ENCODE data around the gene SRP68. TPM values are rescaled to one million over a fixed set of nuclear protein-coding genes. Genes with fewer than 3 reads are reported as not detected.
A peak's percentile ranks its signal among the peaks of the same experiment; 100 is the strongest.

Gene SRP68
- total RNA-seq, 6 experiments from 2014 or later, result 95.3 to 104 (median 100.0) TPM

DNA sequence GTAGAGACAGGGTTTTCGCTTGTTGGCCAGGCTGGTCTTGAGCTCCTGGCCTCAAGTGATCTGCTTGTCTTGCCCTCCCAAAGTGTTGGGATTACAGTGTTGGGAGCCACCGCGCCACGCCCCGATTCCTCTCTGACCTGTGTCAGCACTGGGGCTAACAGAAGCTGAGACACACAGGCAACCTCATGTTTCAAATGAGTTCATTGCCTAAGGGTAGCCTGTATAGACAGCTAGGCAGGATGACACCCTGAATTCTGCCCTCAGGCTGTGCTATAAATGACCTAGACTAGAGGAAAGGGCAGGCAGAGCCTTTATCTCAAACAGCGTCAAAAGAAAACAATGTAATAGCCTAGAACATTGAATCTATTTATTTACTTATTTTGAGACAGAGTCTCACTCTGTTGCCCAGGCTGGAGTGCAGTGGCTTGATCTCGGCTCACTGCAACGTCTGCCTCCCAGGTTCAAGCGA is 74.0 kb downstream of the SRP68 start:
- Mint-ChIP-seq H3K27ac (no peak overlapping the region; the same call in 1 of the 2 replicates), H3K36me3 (ENCODE audit: low read depth) (no peaks in the 10 kb centered on the region), H3K4me1 (ENCODE audit: low read depth) (peaks cover 22% of the 10 kb centered on the region), H3K27me3 (ENCODE audit: insufficient read depth) (peaks cover 3% of the 10 kb centered on the region), H3K9me3 (no peaks in the 10 kb centered on the region), H3K4me3 (no peak overlapping the region)
- peak; percentile 28 for DNase-seq
- no peak for TF ChIP-seq CTCF (IDR thresholded peaks at IDR 0.05)

GRCh38 chr17:75996665-75997590 is 75.4 kb downstream of the SRP68 start:
- Mint-ChIP-seq H3K9me3 (no peaks in the 10 kb centered on the region), H3K27ac (peak overlapping the region; percentile 70)

GRCh38 chr17:75995385-75995925 is 76.9 kb downstream of the SRP68 start:
- peaks cover 22% of the 10 kb centered on the region for H3K4me1 Mint-ChIP-seq (ENCODE audit: low read depth)
- H3K36me3 Mint-ChIP-seq (ENCODE audit: low read depth), result 0 out of 2 replicates have a peak, but pooled peaks cover 5% of the 10 kb centered on the region
- peaks cover 3% of the 10 kb centered on the region for H3K27me3 Mint-ChIP-seq (ENCODE audit: insufficient read depth)
- no peak for TF ChIP-seq CTCF (IDR thresholded peaks at IDR 0.05)
- no peak for DNase-seq
- H3K4me3 Mint-ChIP-seq, result no peak overlapping the region
- no peak overlapping the region for H3K27ac Mint-ChIP-seq
- no peaks in the 10 kb centered on the region for H3K9me3 Mint-ChIP-seq

More at GRCh38 chr17:75996665-75997590, 75.4 kb downstream of the SRP68 start:
- no peak for TF ChIP-seq CTCF (IDR thresholded peaks at IDR 0.05)
- peak; percentile 11 for DNase-seq
- Mint-ChIP-seq H3K4me1 (ENCODE audit: low read depth) (peaks cover 22% of the 10 kb centered on the region), H3K36me3 (ENCODE audit: low read depth) (0 out of 2 replicates have a peak, but pooled peaks cover 5% of the 10 kb centered on the region), H3K4me3 (peak overlapping the region; percentile 7), H3K27me3 (ENCODE audit: insufficient read depth) (peaks cover 3% of the 10 kb centered on the region)

- DNase-seq, result no peak
- no peak overlapping the region for H3K4me3 Mint-ChIP-seq
- peaks cover 3% of the 10 kb centered on the region for H3K27me3 Mint-ChIP-seq (ENCODE audit: insufficient read depth)
- H3K9me3 Mint-ChIP-seq, result no peaks in the 10 kb centered on the region
- no peak overlapping the region for H3K27ac Mint-ChIP-seq
- 0 out of 2 replicates have a peak, but pooled peaks cover 5% of the 10 kb centered on the region for H3K36me3 Mint-ChIP-seq (ENCODE audit: low read depth)
- H3K4me1 Mint-ChIP-seq (ENCODE audit: low read depth), result peaks cover 22% of the 10 kb centered on the region
- no peak for TF ChIP-seq CTCF (IDR thresholded peaks at IDR 0.05)
Observed at GRCh38 chr17:75994802-75995370, 77.4 kb downstream of the SRP68 start.

GRCh38 chr17:75991396-75991795 is 80.9 kb downstream of the SRP68 start:
- H3K27ac Mint-ChIP-seq, result no peak overlapping the region
- no peaks in the 10 kb centered on the region; the same call in none of the 2 replicates for H3K27me3 Mint-ChIP-seq (ENCODE audit: insufficient read depth)
- H3K4me1 Mint-ChIP-seq (ENCODE audit: low read depth), result peaks cover 5% of the 10 kb centered on the region
- H3K36me3 Mint-ChIP-seq (ENCODE audit: low read depth), result 0 out of 2 replicates have a peak, but pooled peaks cover 5% of the 10 kb centered on the region
- no peak overlapping the region for H3K4me3 Mint-ChIP-seq
- no peak for TF ChIP-seq CTCF (IDR thresholded peaks at IDR 0.05)
- DNase-seq, result no peak
- H3K9me3 Mint-ChIP-seq, result no peaks in the 10 kb centered on the region

Small RNAs within 50 kb of the gene (microRNA-seq; reads per million reads assigned to microRNA genes)
- not detected for gene MIR6868

Other genes starting within 250 kb of the SRP68 start
- gene UNC13D, start 228.1 kb downstream of the SRP68 start, total RNA-seq (2021; fragmentation: NEBNext Ultra II Directional; extraction: Animal tissue kit (Norgen Biotek cat#: 25700)), result under 1 TPM; 0.17 to 0.78 (median 0.24) TPM
- 10 to 100 TPM; 51.4 to 65.5 (median 59.3) TPM for gene WBP2, start 217.2 kb downstream of the SRP68 start, total RNA-seq (2021; fragmentation: NEBNext Ultra II Directional; extraction: Animal tissue kit (Norgen Biotek cat#: 25700))
- gene TRIM47, start 193.9 kb downstream of the SRP68 start, total RNA-seq (2021; fragmentation: NEBNext Ultra II Directional; extraction: Animal tissue kit (Norgen Biotek cat#: 25700)), result 1 to 10 TPM; 1.0 to 2.3 (median 1.5) TPM
- 10 to 100 TPM; 10.3 to 12.6 (median 11.0) TPM for gene TRIM65, start 175.6 kb downstream of the SRP68 start, total RNA-seq (2021; fragmentation: NEBNext Ultra II Directional; extraction: Animal tissue kit (Norgen Biotek cat#: 25700))
- 10 to 100 TPM; 64.9 to 89.8 (median 70.3) TPM for gene MRPL38, start 167.6 kb downstream of the SRP68 start, total RNA-seq (2021; fragmentation: NEBNext Ultra II Directional; extraction: Animal tissue kit (Norgen Biotek cat#: 25700))
- gene FBF1, start 131.5 kb downstream of the SRP68 start, total RNA-seq (2021; fragmentation: NEBNext Ultra II Directional; extraction: Animal tissue kit (Norgen Biotek cat#: 25700)), result 10 to 100 TPM in 1 of 6 experiments, 1 to 10 TPM in 5; 5.6 to 10.1 (median 6.3) TPM
- 10 to 100 TPM; 40.4 to 47.2 (median 44.5) TPM for gene ACOX1, start 93.4 kb downstream of the SRP68 start, total RNA-seq (2021; fragmentation: NEBNext Ultra II Directional; extraction: Animal tissue kit (Norgen Biotek cat#: 25700))
- gene TEN1, start 93.3 kb downstream of the SRP68 start, total RNA-seq (2021; fragmentation: NEBNext Ultra II Directional; extraction: Animal tissue kit (Norgen Biotek cat#: 25700)), result 10 to 100 TPM; 13.3 to 15.4 (median 13.8) TPM
- 1 to 10 TPM; 1.9 to 2.9 (median 2.1) TPM for gene CDK3, start 71.7 kb downstream of the SRP68 start, total RNA-seq (2021; fragmentation: NEBNext Ultra II Directional; extraction: Animal tissue kit (Norgen Biotek cat#: 25700))
- not detected for gene EVPL, start 45.2 kb downstream of the SRP68 start, total RNA-seq (2021; fragmentation: NEBNext Ultra II Directional; extraction: Animal tissue kit (Norgen Biotek cat#: 25700))
- under 1 TPM in 5 of 6 experiments, not detected in 1; 0.14 to 0.33 (median 0.15) TPM for gene GALR2, start 2.3 kb upstream of the SRP68 start, total RNA-seq (2021; fragmentation: NEBNext Ultra II Directional; extraction: Animal tissue kit (Norgen Biotek cat#: 25700))
- gene ZACN, start 6.7 kb upstream of the SRP68 start, total RNA-seq (2021; fragmentation: NEBNext Ultra II Directional; extraction: Animal tissue kit (Norgen Biotek cat#: 25700)), result under 1 TPM in 2 of 6 experiments, not detected in 4; 0.23 to 0.26 TPM
- 100 to 1,000 TPM; 134 to 157 (median 144) TPM for gene EXOC7, start 31.3 kb upstream of the SRP68 start, total RNA-seq (2021; fragmentation: NEBNext Ultra II Directional; extraction: Animal tissue kit (Norgen Biotek cat#: 25700))
- not detected for gene FOXJ1, start 68.7 kb upstream of the SRP68 start, total RNA-seq (2021; fragmentation: NEBNext Ultra II Directional; extraction: Animal tissue kit (Norgen Biotek cat#: 25700))
- gene RNF157, start 168.0 kb upstream of the SRP68 start, total RNA-seq (2021; fragmentation: NEBNext Ultra II Directional; extraction: Animal tissue kit (Norgen Biotek cat#: 25700)), result under 1 TPM in 3 of 6 experiments, not detected in 3; 0.11 to 0.19 (median 0.18) TPM
- 10 to 100 TPM; 24.5 to 35.7 (median 30.5) TPM for gene UBALD2, start 192.8 kb upstream of the SRP68 start, total RNA-seq (2021; fragmentation: NEBNext Ultra II Directional; extraction: Animal tissue kit (Norgen Biotek cat#: 25700))
- 1 to 10 TPM; 1.2 to 2.3 (median 1.4) TPM for gene QRICH2, start 235.8 kb upstream of the SRP68 start, total RNA-seq (2021; fragmentation: NEBNext Ultra II Directional; extraction: Animal tissue kit (Norgen Biotek cat#: 25700))

All from HFFc6 (cell line).